GM10266 (cell line): ENCODE data around the gene ARHGEF40.
"Not testable (repeated sequence)": the region's sequence is repeated elsewhere in the genome, so short reads cannot be mapped to it uniquely, and the experiment has no call there.

Source experiments
- DNase-seq: peaks from one replicate; pipeline ENCODE4 v3.0.0; 2012; ENCODE audit errors: extremely low spot score
- TF ChIP-seq, protein P1 (sequence below): IDR thresholded peaks from 2 replicates; pipeline ENCODE4 v1.5.1; 2012; ENCODE audit warnings: mild to moderate bottlenecking, low read depth; ENCODE audit not compliant: control insufficient read depth, insufficient read depth; ENCODE audit errors: missing control alignments

ARHGEF40 gene

DNA sequence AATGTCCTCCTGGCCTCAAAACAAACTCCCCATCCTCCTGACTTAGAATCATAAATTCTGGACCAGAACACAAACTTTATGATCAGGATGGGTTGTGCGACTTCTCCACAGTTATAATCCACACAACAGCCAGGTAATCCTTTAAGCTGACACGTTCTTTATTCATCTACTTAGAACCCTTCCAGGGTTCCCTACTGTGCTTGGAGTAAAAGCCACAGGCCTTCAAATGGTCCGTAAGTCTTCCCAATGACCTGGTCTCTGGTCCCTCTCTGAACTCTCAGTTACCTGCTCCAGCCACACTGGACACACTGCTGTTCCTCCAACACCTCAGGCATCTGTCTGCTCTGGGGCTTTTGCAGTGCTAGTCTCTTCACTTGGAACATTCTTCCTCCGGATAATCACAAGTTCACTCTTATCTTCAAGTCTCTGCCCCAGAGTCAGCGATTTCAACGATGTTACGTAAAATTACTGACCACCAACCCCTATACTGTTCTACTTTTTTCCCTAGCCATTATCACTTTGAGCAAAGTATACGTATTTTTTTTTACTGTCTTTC, 29.7 kb upstream of the ARHGEF40 start:
- TF ChIP-seq, protein P1, sequence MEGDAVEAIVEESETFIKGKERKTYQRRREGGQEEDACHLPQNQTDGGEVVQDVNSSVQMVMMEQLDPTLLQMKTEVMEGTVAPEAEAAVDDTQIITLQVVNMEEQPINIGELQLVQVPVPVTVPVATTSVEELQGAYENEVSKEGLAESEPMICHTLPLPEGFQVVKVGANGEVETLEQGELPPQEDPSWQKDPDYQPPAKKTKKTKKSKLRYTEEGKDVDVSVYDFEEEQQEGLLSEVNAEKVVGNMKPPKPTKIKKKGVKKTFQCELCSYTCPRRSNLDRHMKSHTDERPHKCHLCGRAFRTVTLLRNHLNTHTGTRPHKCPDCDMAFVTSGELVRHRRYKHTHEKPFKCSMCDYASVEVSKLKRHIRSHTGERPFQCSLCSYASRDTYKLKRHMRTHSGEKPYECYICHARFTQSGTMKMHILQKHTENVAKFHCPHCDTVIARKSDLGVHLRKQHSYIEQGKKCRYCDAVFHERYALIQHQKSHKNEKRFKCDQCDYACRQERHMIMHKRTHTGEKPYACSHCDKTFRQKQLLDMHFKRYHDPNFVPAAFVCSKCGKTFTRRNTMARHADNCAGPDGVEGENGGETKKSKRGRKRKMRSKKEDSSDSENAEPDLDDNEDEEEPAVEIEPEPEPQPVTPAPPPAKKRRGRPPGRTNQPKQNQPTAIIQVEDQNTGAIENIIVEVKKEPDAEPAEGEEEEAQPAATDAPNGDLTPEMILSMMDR: no peak
- DNase-seq: no peak

DNA sequence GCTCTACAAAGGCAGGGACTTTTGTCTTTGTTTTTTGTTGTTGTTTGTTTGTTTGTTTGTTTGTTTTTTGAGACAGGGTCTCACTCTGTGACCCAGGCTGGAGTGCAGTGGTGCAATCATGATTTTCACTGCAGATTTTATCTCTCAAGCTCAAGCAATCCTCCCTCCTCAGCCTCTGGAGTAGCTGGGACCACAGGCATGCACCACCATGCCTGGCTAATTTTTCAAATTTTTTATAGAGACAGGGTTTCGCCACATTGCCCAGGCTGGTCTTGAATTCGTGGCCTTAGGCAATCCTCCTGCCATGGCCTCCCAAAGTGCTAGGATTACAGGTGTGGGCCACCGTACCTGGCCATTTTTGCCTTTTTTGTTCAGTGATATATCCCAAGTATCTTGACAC, 29.2 kb upstream of the ARHGEF40 start:
- DNase-seq: not testable (repeated sequence)

DNA sequence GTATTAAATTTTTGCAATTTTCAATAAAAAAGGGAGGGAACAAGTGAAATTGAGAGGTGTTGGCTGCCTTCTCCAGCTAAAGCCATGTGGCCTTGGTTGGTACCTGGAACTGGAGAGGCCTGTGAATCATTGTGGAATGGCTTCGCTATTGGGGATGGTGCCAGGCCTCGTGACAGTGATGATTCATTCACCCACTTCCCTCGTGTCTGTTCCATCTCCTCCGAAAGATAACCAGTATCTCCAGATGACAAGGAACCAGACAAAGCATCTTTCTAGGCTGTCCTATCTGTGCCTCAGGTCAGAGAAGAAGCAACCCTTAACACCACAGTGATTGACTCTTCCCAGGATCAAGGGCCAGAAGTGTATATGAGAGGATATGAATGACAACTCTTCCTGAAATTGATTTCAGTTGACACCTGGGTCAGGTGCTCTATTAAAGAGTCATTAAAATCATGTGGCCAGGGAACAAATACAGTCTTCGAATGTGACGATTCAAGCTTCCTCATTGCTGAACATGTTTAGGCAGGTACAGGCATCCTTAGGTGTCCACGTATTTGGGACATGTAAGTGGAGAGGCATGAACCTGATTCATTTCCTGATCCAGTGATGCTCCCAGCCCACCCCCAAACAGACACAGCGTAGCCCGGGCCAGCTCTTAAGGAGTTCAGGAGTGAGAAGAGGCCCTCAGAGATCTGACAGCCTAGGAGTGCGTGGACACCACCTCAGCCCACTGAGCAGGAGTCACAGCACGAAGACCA, 28.2 kb upstream of the ARHGEF40 start, which contains the start of gene RNASE7:
TSS of gene RNASE7 (plus strand) at position 687 of the 758 bp plus-strand sequence. CDS start 631 bp downstream, outside the sequence.
- DNase-seq: no peak
- TF ChIP-seq, protein P1: no peak

DNA sequence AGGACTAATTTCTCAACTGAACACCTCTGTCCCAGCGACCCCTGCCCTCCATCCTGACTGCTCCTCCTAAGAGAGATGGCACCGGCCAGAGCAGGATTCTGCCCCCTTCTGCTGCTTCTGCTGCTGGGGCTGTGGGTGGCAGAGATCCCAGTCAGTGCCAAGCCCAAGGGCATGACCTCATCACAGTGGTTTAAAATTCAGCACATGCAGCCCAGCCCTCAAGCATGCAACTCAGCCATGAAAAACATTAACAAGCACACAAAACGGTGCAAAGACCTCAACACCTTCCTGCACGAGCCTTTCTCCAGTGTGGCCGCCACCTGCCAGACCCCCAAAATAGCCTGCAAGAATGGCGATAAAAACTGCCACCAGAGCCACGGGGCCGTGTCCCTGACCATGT, 27.2 kb upstream of the ARHGEF40 start:
- DNase-seq: no peak
- TF ChIP-seq, protein P1: no peak

DNA sequence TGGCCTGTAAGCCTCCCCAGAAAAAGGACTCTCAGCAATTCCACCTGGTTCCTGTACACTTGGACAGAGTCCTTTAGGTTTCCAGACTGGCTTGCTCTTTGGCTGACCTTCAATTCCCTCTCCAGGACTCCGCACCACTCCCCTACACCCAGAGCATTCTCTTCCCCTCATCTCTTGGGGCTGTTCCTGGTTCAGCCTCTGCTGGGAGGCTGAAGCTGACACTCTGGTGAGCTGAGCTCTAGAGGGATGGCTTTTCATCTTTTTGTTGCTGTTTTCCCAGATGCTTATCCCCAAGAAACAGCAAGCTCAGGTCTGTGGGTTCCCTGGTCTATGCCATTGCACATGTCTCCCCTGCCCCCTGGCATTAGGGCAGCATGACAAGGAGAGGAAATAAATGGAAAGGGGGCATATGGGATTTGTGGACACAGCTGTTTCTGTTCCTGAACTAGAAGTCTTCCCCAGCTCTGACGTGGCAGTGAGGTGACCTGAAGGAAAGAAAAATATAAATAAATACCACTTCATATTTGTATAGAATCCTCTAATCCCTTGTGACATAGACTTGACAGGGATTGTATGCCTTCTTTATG, 26.6 kb upstream of the ARHGEF40 start:
- DNase-seq: no peak
- TF ChIP-seq, protein P1: no peak

DNA sequence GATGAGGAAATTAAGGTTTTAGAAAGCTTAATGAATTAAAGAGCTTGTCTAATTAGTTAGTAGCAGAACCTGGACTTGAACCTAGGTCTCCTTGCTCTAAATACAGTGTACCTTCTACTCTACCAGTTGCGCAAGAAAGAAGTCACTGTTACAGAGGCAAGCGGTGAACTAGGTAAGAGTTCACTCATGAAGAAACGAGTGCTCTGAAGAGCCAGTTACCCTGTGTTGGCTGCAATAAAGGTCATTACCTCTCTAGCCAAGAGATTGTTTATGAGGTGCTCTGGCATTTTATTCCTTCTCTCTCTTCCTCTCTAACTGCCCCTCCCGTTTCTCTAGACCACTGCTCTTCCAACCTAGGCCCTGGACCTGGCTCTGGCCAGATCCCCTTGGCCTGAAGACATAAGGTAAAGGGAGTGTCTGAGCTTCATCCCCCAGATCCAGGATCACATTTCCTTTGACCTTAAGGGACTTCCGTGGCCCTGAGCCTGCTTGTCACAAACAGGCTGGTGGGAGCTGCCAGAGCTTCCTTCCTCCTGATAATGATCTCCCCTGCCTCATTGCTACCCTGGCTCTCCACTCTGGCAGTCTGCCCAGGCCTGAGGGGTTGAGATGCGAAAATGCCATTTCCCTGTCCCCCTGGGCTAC, 26.0 kb upstream of the ARHGEF40 start:
- DNase-seq: no peak

DNA sequence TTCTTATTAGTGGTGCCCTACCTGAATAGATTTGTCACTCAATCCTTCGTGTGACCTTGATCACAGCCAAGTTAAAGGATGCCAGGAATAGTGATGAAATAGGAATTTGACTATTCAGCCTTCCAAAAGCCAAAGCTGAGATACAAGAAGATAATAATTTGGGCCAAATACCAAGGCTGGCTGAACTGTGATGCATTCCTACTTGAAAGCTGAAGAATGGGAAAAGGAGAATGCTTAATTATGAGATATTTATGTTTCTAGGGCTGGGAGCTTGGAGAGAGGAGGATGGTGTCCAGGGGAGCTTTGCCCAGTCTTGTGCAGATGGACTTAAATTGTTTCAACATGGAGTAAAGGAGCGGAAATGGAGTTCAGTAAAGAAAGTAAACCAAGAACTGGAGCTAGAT, 22.7 kb upstream of the ARHGEF40 start:
- TF ChIP-seq, protein P1: no peak
- no peak for DNase-seq

More for the DNA sequence above, 26.0 kb upstream of the ARHGEF40 start:
- TF ChIP-seq, protein P1: no peak
